ENCODE measurements around the gene INHBE.
A peak's percentile ranks its signal among the peaks of the same experiment; 100 is the strongest.

Gene INHBE

GRCh38 chr12:57460841-57461275 lies 5.8 kb downstream of the INHBE start:
- no peak for DNase-seq (ENCODE audit: low read depth, low spot score)

- DNase-seq (ENCODE audit: low read depth, low spot score): no peak
These were observed 6.3 kb downstream of the INHBE start for GRCh38 chr12:57461276-57461916.

GRCh38 chr12:57461917-57462250 lies 6.8 kb downstream of the INHBE start:
- DNase-seq (ENCODE audit: low read depth, low spot score): no peak

- DNase-seq (ENCODE audit: low read depth, low spot score): peak; percentile 75
These were observed 7.3 kb downstream of the INHBE start for GRCh38 chr12:57462251-57462911.

GRCh38 chr12:57462912-57463253 lies 7.8 kb downstream of the INHBE start:
- no peak for DNase-seq (ENCODE audit: low read depth, low spot score)

- no peak for DNase-seq (ENCODE audit: low read depth, low spot score)
These were observed 9.5 kb downstream of the INHBE start for GRCh38 chr12:57464569-57464968.

- no peak for DNase-seq (ENCODE audit: low read depth, low spot score)
These were observed 10.1 kb downstream of the INHBE start for GRCh38 chr12:57465030-57465746.

- no peak for DNase-seq (ENCODE audit: low read depth, low spot score)
These were observed 10.8 kb downstream of the INHBE start for GRCh38 chr12:57465747-57466505.

- no peak for DNase-seq (ENCODE audit: low read depth, low spot score)
These were observed 12.2 kb downstream of the INHBE start for GRCh38 chr12:57467212-57467874.

- no peak for DNase-seq (ENCODE audit: low read depth, low spot score)
These were observed 12.8 kb downstream of the INHBE start for GRCh38 chr12:57467915-57468314.

- DNase-seq (ENCODE audit: low read depth, low spot score): no peak
These were observed 14.4 kb downstream of the INHBE start for GRCh38 chr12:57469296-57470164.

GRCh38 chr12:57470286-57470969 lies 15.3 kb downstream of the INHBE start:
- DNase-seq (ENCODE audit: low read depth, low spot score): no peak

- DNase-seq (ENCODE audit: low read depth, low spot score): no peak
These were observed 16.0 kb downstream of the INHBE start for GRCh38 chr12:57470970-57471656.

- no peak for DNase-seq (ENCODE audit: low read depth, low spot score)
These were observed 16.6 kb downstream of the INHBE start for GRCh38 chr12:57471661-57472060.

GRCh38 chr12:57472391-57472790 lies 17.3 kb downstream of the INHBE start:
- no peak for DNase-seq (ENCODE audit: low read depth, low spot score)

- DNase-seq (ENCODE audit: low read depth, low spot score): no peak
These were observed 18.3 kb downstream of the INHBE start for GRCh38 chr12:57473392-57473791.

GRCh38 chr12:57473886-57474285 lies 18.8 kb downstream of the INHBE start:
- no peak for DNase-seq (ENCODE audit: low read depth, low spot score)

GRCh38 chr12:57474430-57474829 lies 19.3 kb downstream of the INHBE start:
- DNase-seq (ENCODE audit: low read depth, low spot score): no peak

- no peak for DNase-seq (ENCODE audit: low read depth, low spot score)
These were observed 19.8 kb downstream of the INHBE start for GRCh38 chr12:57474862-57475261.
